Measurements from ENCODE around the gene ETV6. TPM values are rescaled to one million over a fixed set of nuclear protein-coding genes. Genes with fewer than 3 reads are reported as not detected.

ETV6 gene
- total RNA-seq, 2 experiments from 2014 or later: 17.1 to 19.3 TPM

GRCh38 chr12:11755302-11755930 lies 105.9 kb downstream of the ETV6 start:
- ChIA-PET CTCF (ENCODE audit: unreplicated experiment) (no interaction called here), POLR2A (interaction anchor here (0.6 to 15.4 kb wide), 6 partner anchors 9 to 376 kb away, joined by 3 to 201 read pairs (median 4); no protein-coding TSS in a partner anchor)
- Histone ChIP-seq H3K9me3 (ENCODE audit: low read length) (no peaks in the 10 kb centered on the region), H3K79me2 (ENCODE audit: insufficient read depth, low read depth, low read length) (peaks cover 37% of the 10 kb centered on the region; the same call in 1 of the 2 replicates), H2AFZ (ENCODE audit: low read length) (no peak overlapping the region; the same call in 1 of the 2 replicates), H3K9me2 (ENCODE audit: insufficient read depth, low read length) (no peaks in the 10 kb centered on the region), H3K4me3 (ENCODE audit: low read depth, low read length, poor library complexity, severe bottlenecking) (peak overlapping the region; percentile 30), H3K27ac (ENCODE audit: low read depth, low read length, poor library complexity, severe bottlenecking) (peak overlapping the region; percentile 100), H4K20me1 (ENCODE audit: insufficient read depth, low read length) (no peaks in the 10 kb centered on the region), H3K4me2 (ENCODE audit: low read length) (peak overlapping the region; percentile 76), H3K36me3 (ENCODE audit: insufficient read depth, low read length) (peaks cover 11% of the 10 kb centered on the region; the same call in 1 of the 2 replicates), H3K4me1 (ENCODE audit: insufficient read depth, low read length, poor library complexity, severe bottlenecking) (peaks cover 100% of the 10 kb centered on the region)
- no peak for DNase-seq (ENCODE audit: low spot score)
- no TSS peak for BruUV-seq (replicated peaks)
- TF ChIP-seq EZH2phosphoT487 (IDR thresholded peaks at IDR 0.05; ENCODE audit: borderline replicate concordance, low read depth, low read length): no peak
- intact Hi-C loops (cut with micrococcal nuclease; ENCODE audit: unreplicated experiment): loop anchor here (10.0 kb wide), 2 partner anchors 599 to 969 kb away; partner anchors contain the start of genes BORCS5 and MANSC1

- BruUV-seq (replicated peaks): no TSS peak
- H3K79me2 ChIP-seq (ENCODE audit: insufficient read depth, low read depth, low read length): peaks cover 32% of the 10 kb centered on the region; the same call in 1 of the 2 replicates
Measured at GRCh38 chr12:11756022-11756421, 106.5 kb downstream of the ETV6 start.

More at GRCh38 chr12:11756022-11756421, 106.5 kb downstream of the ETV6 start:
- intact Hi-C loops (cut with micrococcal nuclease; ENCODE audit: unreplicated experiment): loop anchor here (10.0 kb wide), 2 partner anchors 599 to 969 kb away; partner anchors contain the start of genes BORCS5 and MANSC1
- CTCF ChIA-PET (ENCODE audit: unreplicated experiment): interaction anchor here (0.6 kb wide), 1 partner anchor 269 kb away, joined by 3 read pairs; no protein-coding TSS in a partner anchor
- H3K4me2 ChIP-seq (ENCODE audit: low read length): peak overlapping the region; percentile 76
- POLR2A ChIA-PET: interaction anchor here (0.6 to 15.4 kb wide), 3 partner anchors 14 to 136 kb away, joined by 3 to 201 read pairs (median 53); no protein-coding TSS in a partner anchor
- H2AFZ ChIP-seq (ENCODE audit: low read length): no peak overlapping the region; the same call in 1 of the 2 replicates
- no peak for DNase-seq (ENCODE audit: low spot score)
- no peaks in the 10 kb centered on the region for H3K9me2 ChIP-seq (ENCODE audit: insufficient read depth, low read length)
- H3K36me3 ChIP-seq (ENCODE audit: insufficient read depth, low read length): peaks cover 11% of the 10 kb centered on the region; the same call in 1 of the 2 replicates
- H3K4me1 ChIP-seq (ENCODE audit: insufficient read depth, low read length, poor library complexity, severe bottlenecking): peaks cover 100% of the 10 kb centered on the region
- TF ChIP-seq CTCF (conservative IDR thresholded peaks at IDR 0.05; ENCODE audit: low read length): no peak
- no peaks in the 10 kb centered on the region for H3K9me3 ChIP-seq (ENCODE audit: low read length)
- H3K27ac ChIP-seq (ENCODE audit: low read depth, low read length, poor library complexity, severe bottlenecking): peak overlapping the region; percentile 100
- peak overlapping the region; percentile 30 for H3K4me3 ChIP-seq (ENCODE audit: low read depth, low read length, poor library complexity, severe bottlenecking)
- H4K20me1 ChIP-seq (ENCODE audit: insufficient read depth, low read length): no peaks in the 10 kb centered on the region
